B cell (primary cell): ENCODE measurements around the gene TRMT61A. TPM values are rescaled to one million over a fixed set of nuclear protein-coding genes. Genes with fewer than 3 reads are reported as not detected.

Experiments
- ATAC-seq: fragments of 200-7000 bp; cut with Tn5 transposase; one replicate; pipeline ENCODE4 v1.10.0; 2021; ENCODE audit warnings: low read depth, mild to moderate bottlenecking, moderate number of reproducible peaks, moderate library complexity
- CTCF ChIA-PET: fragments of 350-600 bp; sonication (Branson Sonifier 250); formaldehyde crosslinking; loops from one replicate; lab custom pipeline; 2021; ENCODE audit warnings: antibody characterized with exemption, inconsistent platforms; lab: Charles Lee
- POLR2A ChIA-PET: fragments of 350-600 bp; sonication (Branson Sonifier 250); formaldehyde crosslinking; loops from one replicate; lab custom pipeline; 2021; ENCODE audit warnings: antibody characterized with exemption; lab: Charles Lee
- DNase-seq: peaks from one replicate; pipeline ENCODE4 v3.0.0; 2013
- H2AFZ ChIP-seq: 2 replicates; pipeline ENCODE4 v1.6.1; 2012; ENCODE audit warnings: mild to moderate bottlenecking, low read depth, low read length; ENCODE audit not compliant: insufficient read depth, poor library complexity, severe bottlenecking
- H3K27ac ChIP-seq, 2 donors: 1 replicate in 1 of 2; 2 replicates in 1 of 2; pipeline ENCODE4 v1.5.1; 2012 to 2013; ENCODE audit warnings: low read length in 2 of 2, mild to moderate bottlenecking in 2 of 2, moderate library complexity in 1 of 2
- H3K27me3 ChIP-seq, 4 experiments: fragments of 200-600 bp in 1 of 4; sonication (generic) in 1 of 4; replicated peaks in 1 of 4; 1 replicate in 2 of 4; 2 replicates in 2 of 4; pipeline versions ENCODE4 v1.6.1 to v1.7.0; 2013 to 2016; ENCODE audit warnings: low read length in 3 of 4, mild to moderate bottlenecking in 2 of 4, mixed read lengths in 1 of 4, moderate library complexity in 1 of 4; ENCODE audit not compliant: insufficient read depth in 4 of 4, control insufficient read depth in 3 of 4; ENCODE audit errors: control extremely low read depth in 1 of 4
- H3K36me3 ChIP-seq, 2 experiments: replicated peaks in 1 of 2; 1 replicate in 1 of 2; 2 replicates in 1 of 2; pipeline versions ENCODE4 v1.6.1 to v1.7.1; 2013; ENCODE audit warnings: low read length in 1 of 2; ENCODE audit not compliant: insufficient read depth in 2 of 2, control insufficient read depth in 1 of 2; ENCODE audit errors: control extremely low read depth in 1 of 2, extremely low read depth in 1 of 2
- H3K4me1 ChIP-seq, 2 donors: fragments of 200-600 bp in 1 of 2; sonication (generic) in 1 of 2; 1 replicate in 1 of 2; 2 replicates in 1 of 2; pipeline versions ENCODE4 v1.5.1 to v1.6.1; 2013 to 2017; ENCODE audit warnings: low read length in 2 of 2; ENCODE audit not compliant: control insufficient read depth in 2 of 2, insufficient read depth in 2 of 2
- H3K4me2 ChIP-seq: replicated peaks from 2 replicates; pipeline ENCODE3; 2012; ENCODE audit warnings: mild to moderate bottlenecking, low read depth, low read length; ENCODE audit not compliant: poor library complexity, severe bottlenecking
- H3K4me3 ChIP-seq, 5 experiments: fragments of 200-600 bp in 1 of 5; sonication (generic) in 1 of 5; 1 replicate in 3 of 5; 2 replicates in 2 of 5; pipeline versions ENCODE4 v1.5.1 to v1.7.0; 2011 to 2016; ENCODE audit warnings: low read length in 4 of 5, mild to moderate bottlenecking in 4 of 5, low read depth in 2 of 5, control low read depth in 1 of 5, moderate library complexity in 1 of 5; ENCODE audit not compliant: insufficient read depth in 1 of 5; ENCODE audit errors: control extremely low read depth in 1 of 5, extremely low read depth in 1 of 5
- H3K79me2 ChIP-seq: fragments of 200-600 bp; sonication (generic); one replicate; pipeline ENCODE4 v1.6.0; 2016; ENCODE audit warnings: low read length; ENCODE audit not compliant: control insufficient read depth, insufficient read depth
- H3K9ac ChIP-seq: fragments of 200-600 bp; sonication (generic); 2 replicates; pipeline ENCODE4 v1.6.1; 2017; ENCODE audit warnings: mild to moderate bottlenecking, low read length, moderate library complexity
- H3K9me3 ChIP-seq, 3 donors: one replicate each; pipeline versions ENCODE4 v1.6.1 to v1.7.1; 2013; ENCODE audit warnings: low read length in 2 of 3; ENCODE audit not compliant: control insufficient read depth in 2 of 3, insufficient read depth in 1 of 3; ENCODE audit errors: control extremely low read depth in 1 of 3
- H4K20me1 ChIP-seq: 2 replicates; pipeline ENCODE4 v1.6.0; 2012; ENCODE audit warnings: mild to moderate bottlenecking, low read length; ENCODE audit not compliant: insufficient read depth, control insufficient read depth, poor library complexity, severe bottlenecking
- H3K27ac Mint-ChIP-seq: one replicate; pipeline ENCODE4 v1.8.0; 2021; ENCODE audit warnings: mixed read lengths
- H3K27me3 Mint-ChIP-seq: one replicate; pipeline ENCODE4 v1.8.0; 2021; ENCODE audit warnings: mixed read lengths
- H3K4me1 Mint-ChIP-seq: one replicate; pipeline ENCODE4 v1.8.0; 2021; ENCODE audit warnings: mixed read lengths
- H3K4me3 Mint-ChIP-seq: one replicate; pipeline ENCODE4 v1.8.0; 2021; ENCODE audit warnings: mixed read lengths
- H3K9me3 Mint-ChIP-seq: one replicate; pipeline ENCODE4 v1.8.0; 2022; ENCODE audit warnings: mixed read lengths; ENCODE audit not compliant: insufficient read depth
- EZH2 ChIP-seq: IDR thresholded peaks from 2 replicates; pipeline ENCODE4 v1.6.1; 2012; ENCODE audit warnings: borderline replicate concordance, low read depth, mild to moderate bottlenecking, moderate library complexity, low read length; ENCODE audit not compliant: insufficient read depth, poor library complexity, severe bottlenecking
- WGBS: methylation state at CpG from one replicate; pipeline ENCODE4 v1.1.5; 2013; ENCODE audit warnings: missing lambda C conversion rate; ENCODE audit not compliant: insufficient coverage; 5-methylcytosine and 5-hydroxymethylcytosine counted together
- intact Hi-C: fragments of 100-400 bp; cut with micrococcal nuclease; formaldehyde crosslinking; loops from one replicate; pipeline ENCODE4 v1.10.0; 2022
- polyA plus RNA-seq: library from polyadenylated mRNA; depleted of rRNA; stranded (reverse); fragments of >200 nt; gene quantifications from 2 replicates; pipeline ENCODE4 v1.2.3, GENCODE V29; 2012
- total RNA-seq, 2 donors: library from RNA; stranded (reverse); fragments of 120-200 nt in 1 of 2; gene quantifications; 1 replicate in 1 of 2; 2 replicates in 1 of 2; pipeline versions ENCODE4 v1.2.3 to v1.2.4, GENCODE V29; 2013 to 2022
- TF ChIP-seq, protein P1 (sequence below): fragments of 200-600 bp; IDR thresholded peaks from one replicate; pipeline ENCODE4 v1.8.0; 2022; ENCODE audit warnings: antibody characterized with exemption, mild to moderate bottlenecking

TRMT61A gene
- total and polyA plus RNA-seq, 2 donors (not counting 1 experiment from before 2014, with no cell fraction given), result 9.5 to 18.4 TPM

DNA sequence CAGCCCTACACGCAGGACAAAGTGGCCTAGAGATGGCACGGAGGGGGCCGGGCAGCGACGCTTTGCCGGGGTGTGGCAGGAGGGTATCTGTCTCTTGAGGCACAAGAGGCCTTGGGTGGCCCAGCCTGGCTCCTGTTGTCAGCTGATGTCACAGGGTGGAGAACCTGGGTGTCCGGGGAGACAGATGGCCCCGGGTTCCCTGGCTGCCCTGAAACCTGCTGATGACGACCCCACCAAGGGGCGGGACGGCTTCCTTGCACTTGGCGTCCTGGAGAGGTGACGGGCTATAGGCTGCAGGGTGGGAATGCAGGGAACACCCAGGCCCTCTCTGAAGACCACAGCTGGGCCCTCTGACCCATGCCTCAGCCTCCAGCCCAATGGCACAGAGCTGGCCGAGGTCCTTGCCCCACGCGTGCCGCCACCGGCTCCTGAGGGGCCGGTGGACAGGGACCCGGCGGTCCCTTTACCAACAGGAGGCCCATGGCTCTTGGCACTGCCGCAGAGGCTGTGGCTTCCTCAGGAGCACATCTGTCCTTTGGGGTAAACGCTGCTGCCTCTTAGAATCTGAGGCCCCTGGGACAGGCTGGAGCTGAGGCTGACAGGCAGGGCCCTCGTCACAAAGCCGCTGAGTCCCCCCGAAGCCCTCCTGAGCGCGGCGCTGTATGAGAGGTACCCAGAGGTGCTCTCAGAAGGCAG, 16.4 kb downstream of the TRMT61A start:
- ChIA-PET CTCF (interaction anchor here (1.4 to 9.3 kb wide), 4 partner anchors 16 to 46 kb away, joined by 3 to 128 read pairs (median 26); partner anchors contain the start of gene TRMT61A), POLR2A (no interaction called here)
- Histone ChIP-seq H3K36me3 (no peaks in the 10 kb centered on the region), H4K20me1 (peaks cover 22% of the 10 kb centered on the region), H3K9ac (no peak overlapping the region), H3K9me3 (no peaks in the 10 kb centered on the region), H3K27me3 (peaks cover 0 to 22% (median 2%) of the 10 kb centered on the region in 4 experiments), H3K4me3 (no peak overlapping the region), H3K4me2 (no peak overlapping the region), H3K27ac (no peak overlapping the region), H3K79me2 (peaks cover 15% of the 10 kb centered on the region), H2AFZ (no peak overlapping the region), H3K4me1 (peaks cover 0 to 6% of the 10 kb centered on the region in 2 donors)
- H3K9me3 Mint-ChIP-seq, result no peaks in the 10 kb centered on the region
- no peak overlapping the region for H3K27ac Mint-ChIP-seq
- H3K4me1 Mint-ChIP-seq, result peaks cover 4% of the 10 kb centered on the region
- no peaks in the 10 kb centered on the region for H3K27me3 Mint-ChIP-seq
- DNase-seq (no peak), ATAC-seq (no peak)
- 96% methylated on average over 29 of the region's 29 CpGs for WGBS
- TF ChIP-seq, protein P1, sequence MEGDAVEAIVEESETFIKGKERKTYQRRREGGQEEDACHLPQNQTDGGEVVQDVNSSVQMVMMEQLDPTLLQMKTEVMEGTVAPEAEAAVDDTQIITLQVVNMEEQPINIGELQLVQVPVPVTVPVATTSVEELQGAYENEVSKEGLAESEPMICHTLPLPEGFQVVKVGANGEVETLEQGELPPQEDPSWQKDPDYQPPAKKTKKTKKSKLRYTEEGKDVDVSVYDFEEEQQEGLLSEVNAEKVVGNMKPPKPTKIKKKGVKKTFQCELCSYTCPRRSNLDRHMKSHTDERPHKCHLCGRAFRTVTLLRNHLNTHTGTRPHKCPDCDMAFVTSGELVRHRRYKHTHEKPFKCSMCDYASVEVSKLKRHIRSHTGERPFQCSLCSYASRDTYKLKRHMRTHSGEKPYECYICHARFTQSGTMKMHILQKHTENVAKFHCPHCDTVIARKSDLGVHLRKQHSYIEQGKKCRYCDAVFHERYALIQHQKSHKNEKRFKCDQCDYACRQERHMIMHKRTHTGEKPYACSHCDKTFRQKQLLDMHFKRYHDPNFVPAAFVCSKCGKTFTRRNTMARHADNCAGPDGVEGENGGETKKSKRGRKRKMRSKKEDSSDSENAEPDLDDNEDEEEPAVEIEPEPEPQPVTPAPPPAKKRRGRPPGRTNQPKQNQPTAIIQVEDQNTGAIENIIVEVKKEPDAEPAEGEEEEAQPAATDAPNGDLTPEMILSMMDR, result no peak
- TF ChIP-seq EZH2, result no peak
- H3K4me3 Mint-ChIP-seq, result no peak overlapping the region
- intact Hi-C loops, result loop anchor here (5.0 kb wide), 1 partner anchor 468 kb away; no protein-coding TSS in a partner anchor

DNA sequence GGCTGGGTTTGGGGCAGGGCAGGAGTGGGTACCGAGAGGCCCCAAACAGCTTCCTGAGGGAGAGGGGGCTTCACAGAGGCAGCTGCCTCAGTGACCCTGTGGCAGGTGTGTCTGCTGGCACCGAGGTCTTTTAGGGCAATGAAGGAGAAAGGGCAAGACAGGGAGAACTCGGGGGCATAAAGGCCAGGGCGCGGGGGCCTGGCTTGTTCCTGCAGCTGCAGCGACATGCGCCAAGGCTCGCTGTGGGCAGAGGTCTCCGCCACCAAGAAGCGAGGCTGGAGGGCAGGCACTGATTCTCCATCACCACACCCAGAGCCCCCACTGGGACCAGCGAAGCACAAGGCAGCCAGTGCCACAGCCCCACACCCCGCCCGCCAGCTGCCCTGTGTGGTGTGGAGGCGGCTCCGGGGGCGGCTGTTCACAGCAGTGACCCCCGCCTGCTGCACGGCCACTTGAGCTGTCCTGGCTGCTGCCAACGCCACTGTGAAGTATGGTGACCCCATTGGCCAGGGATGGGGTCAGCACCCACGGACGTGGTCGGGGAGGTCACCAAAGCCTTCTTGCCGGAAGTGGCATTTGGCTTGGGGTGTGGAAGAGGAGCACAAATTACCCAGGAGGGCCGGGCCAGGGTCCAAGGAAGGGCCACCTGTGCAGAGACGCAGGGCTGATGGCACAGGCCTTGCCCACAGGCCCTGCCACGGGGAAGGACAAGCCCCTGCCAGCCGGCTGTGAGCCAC, 17.1 kb downstream of the TRMT61A start:
- Histone ChIP-seq H3K9me3 (no peaks in the 10 kb centered on the region), H3K9ac (no peak overlapping the region), H3K79me2 (peaks cover 22% of the 10 kb centered on the region), H3K4me2 (no peak overlapping the region), H2AFZ (no peak overlapping the region), H4K20me1 (peaks cover 29% of the 10 kb centered on the region), H3K4me3 (no peak overlapping the region), H3K36me3 (no peaks in the 10 kb centered on the region), H3K4me1 (peaks cover 0 to 6% of the 10 kb centered on the region in 2 donors), H3K27ac (no peak overlapping the region), H3K27me3 (peaks cover 0 to 22% (median 2%) of the 10 kb centered on the region in 4 experiments)
- Mint-ChIP-seq H3K9me3 (no peaks in the 10 kb centered on the region), H3K27ac (no peak overlapping the region), H3K4me1 (peaks cover 4% of the 10 kb centered on the region), H3K4me3 (no peak overlapping the region), H3K27me3 (no peaks in the 10 kb centered on the region)
- ChIA-PET CTCF (interaction anchor here (0.7 to 9.3 kb wide), 6 partner anchors 9 to 47 kb away, joined by 3 to 128 read pairs (median 18); partner anchors contain the start of gene TRMT61A), POLR2A (no interaction called here)
- 85% methylated on average over 27 of the region's 27 CpGs for WGBS
- DNase-seq (no peak), ATAC-seq (no peak)
- TF ChIP-seq, protein P1, result no peak
- no peak for TF ChIP-seq EZH2
- intact Hi-C loops, result loop anchor here (1.0 to 5.0 kb wide), 2 partner anchors 46 to 469 kb away; no protein-coding TSS in a partner anchor
